ENCODE measurements around the gene CWC22.

DNA sequence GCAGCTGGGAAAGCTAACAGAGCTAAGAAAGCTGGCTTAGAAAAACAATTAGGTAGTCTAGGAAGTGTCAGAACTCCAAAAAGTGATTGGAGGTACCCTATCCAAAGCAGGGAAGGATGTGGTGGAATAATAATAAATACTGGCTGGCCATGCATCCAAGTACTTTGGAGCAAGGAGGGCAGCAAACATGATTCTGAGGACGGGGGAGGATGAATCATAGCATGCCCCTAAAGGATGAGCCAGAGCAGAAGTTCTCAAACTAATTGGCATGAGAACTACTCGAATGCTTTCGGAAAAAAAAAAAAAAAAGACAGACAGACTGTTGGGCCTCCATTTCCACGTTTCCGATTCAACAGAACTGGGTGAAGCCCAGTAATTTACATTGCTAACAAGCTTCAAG is 2.4 kb downstream of the CWC22 start:
- TF ChIP-seq, protein P1, sequence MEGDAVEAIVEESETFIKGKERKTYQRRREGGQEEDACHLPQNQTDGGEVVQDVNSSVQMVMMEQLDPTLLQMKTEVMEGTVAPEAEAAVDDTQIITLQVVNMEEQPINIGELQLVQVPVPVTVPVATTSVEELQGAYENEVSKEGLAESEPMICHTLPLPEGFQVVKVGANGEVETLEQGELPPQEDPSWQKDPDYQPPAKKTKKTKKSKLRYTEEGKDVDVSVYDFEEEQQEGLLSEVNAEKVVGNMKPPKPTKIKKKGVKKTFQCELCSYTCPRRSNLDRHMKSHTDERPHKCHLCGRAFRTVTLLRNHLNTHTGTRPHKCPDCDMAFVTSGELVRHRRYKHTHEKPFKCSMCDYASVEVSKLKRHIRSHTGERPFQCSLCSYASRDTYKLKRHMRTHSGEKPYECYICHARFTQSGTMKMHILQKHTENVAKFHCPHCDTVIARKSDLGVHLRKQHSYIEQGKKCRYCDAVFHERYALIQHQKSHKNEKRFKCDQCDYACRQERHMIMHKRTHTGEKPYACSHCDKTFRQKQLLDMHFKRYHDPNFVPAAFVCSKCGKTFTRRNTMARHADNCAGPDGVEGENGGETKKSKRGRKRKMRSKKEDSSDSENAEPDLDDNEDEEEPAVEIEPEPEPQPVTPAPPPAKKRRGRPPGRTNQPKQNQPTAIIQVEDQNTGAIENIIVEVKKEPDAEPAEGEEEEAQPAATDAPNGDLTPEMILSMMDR (IDR thresholded peaks at IDR 0.05; ENCODE audit: low read depth, low read length): no peak
- no peak for TF ChIP-seq EZH2phosphoT487 (IDR thresholded peaks at IDR 0.05; ENCODE audit: low read depth)

Measured in OCI-LY3 (cell line).